Vagina (tissue), 2 donors: Measurements from ENCODE around the gene DCST2.
"Not testable (repeated sequence)": the region's sequence is repeated elsewhere in the genome, so short reads cannot be mapped to it uniquely, and the experiment has no call there.

ENCODE experiments used
- POLR2A ChIP-seq, 2 donors: fragments of 450-650 bp; IDR thresholded peaks; one replicate each; pipeline ENCODE4 v1.6.1; 2017; ENCODE audit warnings: antibody characterized with exemption in 2 of 2, mild to moderate bottlenecking in 2 of 2, moderate library complexity in 2 of 2
- POLR2AphosphoS5 ChIP-seq, 2 donors: sonication (generic); formaldehyde crosslinking; IDR thresholded peaks; one replicate each; pipeline ENCODE4 v1.9.0; 2017; ENCODE audit warnings: antibody characterized with exemption in 2 of 2, mild to moderate bottlenecking in 2 of 2, low read depth in 1 of 2; ENCODE audit not compliant: insufficient read depth in 1 of 2

DNA sequence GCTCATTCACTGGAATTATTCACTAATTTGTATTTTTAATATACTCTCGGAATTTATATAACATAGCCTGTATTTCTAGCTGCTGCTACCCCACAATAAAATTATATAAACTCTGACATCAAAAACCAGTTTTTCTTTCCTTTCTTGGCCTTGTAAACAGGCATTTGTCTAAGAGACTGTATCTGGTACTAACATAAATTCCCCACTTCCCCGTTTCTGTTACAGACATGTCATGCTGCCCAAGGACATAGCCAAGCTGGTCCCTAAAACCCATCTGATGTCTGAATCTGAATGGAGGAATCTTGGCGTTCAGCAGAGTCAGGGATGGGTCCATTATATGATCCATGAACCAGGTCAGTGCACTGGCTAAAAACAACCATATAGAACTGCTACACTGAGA lies 55.8 kb downstream of the DCST2 start:
- TF ChIP-seq POLR2A (IDR thresholded peaks at IDR 0.05); POLR2AphosphoS5 (IDR thresholded peaks at IDR 0.05; ENCODE audit: insufficient read depth in 1 of 2, low read depth in 1 of 2): not testable (repeated sequence)
